ENCODE results near the gene EXOC3.

Gene EXOC3

GRCh38 chr5:439636-440035 is 3.3 kb upstream of the EXOC3 start:
- DNase-seq (ENCODE audit: low spot score) = no peak

- DNase-seq (ENCODE audit: low spot score) = no peak
Measured at GRCh38 chr5:440401-441201, 2.4 kb upstream of the EXOC3 start.

GRCh38 chr5:441996-442334 is 1.0 kb upstream of the EXOC3 start:
- no peak for DNase-seq (ENCODE audit: low spot score)

DNA sequence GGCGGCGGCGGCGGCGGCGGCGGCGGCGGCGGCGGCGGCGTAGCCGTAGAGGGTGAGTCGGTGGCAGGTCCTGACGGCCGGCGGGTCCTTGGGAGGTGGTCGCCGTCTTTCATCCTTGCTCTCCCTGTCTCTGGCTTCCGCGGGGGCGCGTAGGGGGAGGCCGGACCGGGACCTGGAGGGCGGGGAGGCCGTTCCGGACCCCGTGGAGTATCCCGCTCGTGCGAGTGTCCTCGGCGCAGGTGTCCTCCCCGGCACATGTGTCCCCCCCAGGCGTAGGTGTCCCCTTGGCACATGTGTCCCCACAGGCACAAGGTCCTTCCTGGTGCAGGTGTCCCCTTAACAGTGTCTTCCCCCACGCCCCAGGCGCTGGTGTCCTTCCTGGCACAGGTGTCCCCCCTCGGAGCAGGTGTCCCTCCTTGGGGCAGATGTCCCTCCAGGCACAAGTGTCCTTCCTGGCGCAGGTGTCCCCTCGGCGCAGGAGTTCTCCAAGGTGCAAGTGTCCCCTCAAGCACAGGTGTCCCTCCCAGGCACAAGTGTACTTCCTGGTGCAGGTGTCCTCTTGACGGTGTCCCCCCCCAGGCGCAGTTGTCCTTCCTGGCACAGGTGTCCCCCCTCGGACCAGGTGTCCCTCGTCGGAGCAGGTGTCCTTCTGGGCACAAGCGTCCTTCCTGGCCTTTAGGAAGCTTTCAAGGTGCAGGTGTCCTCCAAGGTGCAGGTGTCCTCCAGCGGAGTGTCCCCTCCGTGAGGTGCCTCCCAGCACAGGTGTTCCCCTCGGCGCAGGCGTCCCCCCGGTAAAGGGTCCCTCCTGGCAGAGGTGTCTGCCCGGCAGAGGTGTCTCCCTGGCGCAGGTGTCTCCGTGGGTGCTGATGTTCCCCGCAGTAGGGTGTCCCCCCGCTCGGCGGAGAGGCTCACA is 519 bp downstream of the EXOC3 start:
- DNase-seq (ENCODE audit: low spot score) = no peak

GRCh38 chr5:444226-444625 is 1.2 kb downstream of the EXOC3 start:
- no peak for DNase-seq (ENCODE audit: low spot score)

DNA sequence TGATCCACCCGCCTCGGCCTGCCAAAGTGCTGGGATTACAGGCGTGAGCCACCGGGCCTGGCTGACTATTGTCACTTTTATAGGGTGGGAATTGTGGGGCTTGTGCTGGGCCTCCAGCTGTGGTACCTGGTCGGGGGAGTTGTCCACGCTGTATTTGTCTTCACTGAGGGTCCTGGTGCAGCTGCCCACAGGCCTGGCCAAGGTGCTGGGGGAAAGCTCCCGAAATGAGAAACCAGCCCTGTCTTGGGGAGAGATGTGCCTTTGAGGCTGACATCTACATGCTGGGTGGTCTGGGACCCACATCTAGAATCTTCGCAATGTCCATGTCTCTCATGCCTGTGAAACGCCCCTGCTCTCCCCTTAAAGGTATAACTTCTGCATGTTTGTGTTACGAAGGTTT is 2.6 kb downstream of the EXOC3 start:
- no peak for DNase-seq (ENCODE audit: low spot score)

GRCh38 chr5:446066-446882 is 3.3 kb downstream of the EXOC3 start:
- no peak for DNase-seq (ENCODE audit: low spot score)

- DNase-seq (ENCODE audit: low spot score) = peak; percentile 65
Measured at GRCh38 chr5:446883-447263, 3.9 kb downstream of the EXOC3 start.

DNA sequence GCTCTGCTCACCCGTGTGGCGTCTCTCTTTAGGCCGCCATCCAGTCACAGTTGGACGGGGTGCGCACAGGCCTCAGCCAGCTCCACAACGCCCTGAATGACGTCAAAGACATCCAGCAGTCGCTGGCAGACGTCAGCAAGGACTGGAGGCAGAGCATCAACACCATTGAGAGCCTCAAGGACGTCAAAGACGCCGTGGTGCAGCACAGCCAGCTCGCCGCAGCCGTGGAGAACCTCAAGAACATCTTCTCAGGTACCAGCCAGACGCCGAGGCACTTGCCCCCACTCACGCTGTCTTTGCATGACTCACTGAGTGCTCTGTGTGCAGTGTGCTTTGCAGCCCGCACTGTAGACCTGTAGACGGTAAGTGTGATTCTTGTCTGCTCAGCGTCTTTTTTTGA is 4.5 kb downstream of the EXOC3 start:
- no peak for DNase-seq (ENCODE audit: low spot score)

- DNase-seq (ENCODE audit: low spot score) = no peak
Measured at GRCh38 chr5:448061-448765, 5.2 kb downstream of the EXOC3 start.

DNA sequence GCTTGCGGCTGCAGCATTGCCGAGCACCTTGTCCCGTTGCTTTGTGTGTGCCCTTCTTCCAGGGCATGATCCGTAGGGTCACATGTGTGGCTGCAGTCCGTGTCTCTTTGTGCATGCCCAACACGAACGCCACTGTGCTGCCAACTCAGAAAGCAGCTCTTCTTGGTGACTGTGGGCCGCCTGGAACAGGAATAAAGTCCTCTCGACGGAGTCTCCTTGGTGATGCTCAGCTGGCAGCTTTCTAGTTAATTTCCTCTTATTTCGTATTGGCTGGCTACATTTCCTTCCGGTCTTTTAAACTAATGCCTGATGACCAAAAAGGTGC is 5.8 kb downstream of the EXOC3 start:
- no peak for DNase-seq (ENCODE audit: low spot score)

GRCh38 chr5:449151-449550 is 6.2 kb downstream of the EXOC3 start:
- no peak for DNase-seq (ENCODE audit: low spot score)

DNA sequence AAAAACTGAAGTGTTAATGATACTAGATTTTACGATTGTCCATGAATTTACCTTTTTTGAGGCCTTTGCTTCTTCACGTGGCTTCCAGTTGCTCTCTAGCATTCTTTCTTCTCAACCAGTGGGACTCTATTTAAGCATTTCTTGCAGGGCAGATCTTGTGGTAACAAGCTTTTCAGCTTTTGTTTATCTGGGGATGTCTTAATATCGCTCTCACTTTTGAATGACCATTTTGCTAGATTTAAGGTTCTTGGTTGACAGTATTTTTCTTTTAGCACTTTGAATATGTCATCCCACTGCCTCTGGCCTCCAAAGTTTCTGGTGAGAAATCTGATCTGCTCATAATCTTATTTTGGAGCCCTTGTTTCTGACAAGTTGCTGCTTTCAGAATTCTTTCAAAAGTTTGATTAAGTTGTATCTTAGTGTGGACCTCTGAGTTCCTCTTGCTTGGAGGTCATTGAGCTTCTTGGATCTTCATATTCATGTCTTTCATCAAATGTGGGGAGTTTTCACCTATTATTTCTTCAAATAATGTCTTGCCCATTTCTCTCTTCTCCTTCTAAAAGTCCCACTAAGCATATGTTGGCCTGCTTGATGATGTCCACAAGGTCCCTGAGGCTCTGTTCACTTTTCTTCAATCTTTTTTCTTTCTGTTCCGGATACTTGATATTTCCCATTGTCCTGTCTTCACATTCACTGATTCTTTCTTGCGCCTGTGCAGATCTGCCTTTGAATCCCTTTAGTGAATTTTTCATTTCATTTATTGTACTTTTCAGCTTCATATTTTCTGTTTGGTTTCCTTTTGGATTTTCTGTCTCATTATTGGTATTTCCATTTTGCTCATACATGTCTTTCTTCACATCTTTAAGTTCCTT is 8.8 kb downstream of the EXOC3 start:
- DNase-seq (ENCODE audit: low spot score) = no peak

GRCh38 chr5:452978-453710 is 10.2 kb downstream of the EXOC3 start:
- DNase-seq (ENCODE audit: low spot score) = no peak

DNA sequence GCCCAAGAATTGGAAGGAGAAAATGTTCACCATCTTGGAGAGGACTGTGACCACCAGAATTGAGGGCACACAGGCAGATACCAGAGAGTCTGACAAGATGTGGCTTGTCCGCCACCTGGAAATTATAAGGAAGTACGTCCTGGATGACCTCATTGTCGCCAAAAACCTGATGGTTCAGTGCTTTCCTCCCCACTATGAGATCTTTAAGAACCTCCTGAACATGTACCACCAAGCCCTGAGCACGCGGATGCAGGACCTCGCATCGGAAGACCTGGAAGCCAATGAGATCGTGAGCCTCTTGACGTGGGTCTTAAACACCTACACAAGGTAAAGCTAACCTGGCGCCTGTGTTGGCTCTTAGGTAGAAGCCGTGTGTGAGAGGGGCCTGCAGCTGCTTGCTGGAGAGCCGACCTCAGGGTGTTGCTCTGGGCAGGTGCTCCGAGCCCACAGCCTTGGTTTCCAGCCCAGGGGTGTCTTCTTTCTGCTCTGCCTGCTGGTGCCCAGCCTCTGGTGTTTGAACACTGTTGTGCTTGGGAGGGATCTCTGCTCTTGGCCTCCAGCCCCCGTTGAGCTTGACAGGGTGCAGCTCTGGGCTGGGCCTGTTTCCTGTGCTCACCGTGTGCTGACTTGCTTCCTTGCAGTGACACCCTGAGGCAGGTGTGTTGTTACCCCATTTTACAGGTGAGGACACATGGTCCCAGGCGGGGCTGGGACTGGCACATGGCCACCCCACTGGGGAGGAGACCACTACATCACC is 10.9 kb downstream of the EXOC3 start:
- DNase-seq (ENCODE audit: low spot score) = no peak

GRCh38 chr5:454936-455335 is 12.0 kb downstream of the EXOC3 start:
- no peak for DNase-seq (ENCODE audit: low spot score)

GRCh38 chr5:455806-456205 is 12.8 kb downstream of the EXOC3 start:
- DNase-seq (ENCODE audit: low spot score) = no peak

DNA sequence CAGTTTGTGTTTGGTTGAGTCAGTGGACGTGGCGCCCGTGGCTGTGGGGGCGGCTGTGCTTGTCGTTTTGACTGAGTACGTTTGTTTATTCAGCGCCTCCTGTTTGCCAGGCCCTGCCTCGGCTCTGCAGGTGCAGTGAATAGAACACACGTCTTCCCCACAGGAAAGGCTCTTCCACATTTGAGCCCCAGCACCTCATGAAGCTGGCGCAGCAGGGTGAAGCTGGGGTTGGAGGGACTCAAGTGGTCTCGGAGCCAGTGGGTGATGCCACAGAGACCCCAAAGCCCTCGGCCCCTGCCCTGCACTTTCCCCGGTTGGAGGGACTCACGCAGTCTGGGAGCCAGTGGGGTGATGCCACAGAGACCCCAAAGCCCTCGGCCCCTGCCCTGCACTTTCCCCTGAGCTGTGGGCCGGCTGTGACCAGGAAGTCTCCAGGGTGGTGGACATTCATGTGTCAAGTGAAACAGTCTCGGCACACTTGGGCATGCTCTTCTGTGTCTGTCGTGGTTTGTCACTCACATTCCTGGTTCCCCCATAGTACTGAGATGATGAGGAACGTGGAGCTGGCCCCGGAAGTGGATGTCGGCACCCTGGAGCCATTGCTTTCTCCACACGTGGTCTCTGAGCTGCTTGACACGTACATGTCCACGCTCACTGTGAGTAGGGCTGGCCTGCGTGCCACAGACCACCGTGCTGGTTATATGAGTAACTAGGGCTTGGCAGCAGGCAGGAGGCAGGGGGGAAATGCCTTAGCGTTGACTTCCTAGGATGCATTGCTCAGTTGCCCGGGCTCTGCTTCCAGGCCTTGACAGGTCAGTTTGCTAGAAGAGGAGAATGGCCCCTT is 13.6 kb downstream of the EXOC3 start:
- no peak for DNase-seq (ENCODE audit: low spot score)
